ENCODE measurements around the gene PGS1. TPM values are rescaled to one million over a fixed set of nuclear protein-coding genes. Genes with fewer than 3 reads are reported as not detected.

Gene PGS1
- total and polyA plus RNA-seq, 2 of the 8 experiments (the other 6 are each of a cell fraction or from before 2014, with no cell fraction given) = 46.7 to 60.0 TPM

GRCh38 chr17:78345791-78346494 lies 32.5 kb upstream of the PGS1 start (continued):
- TF ChIP-seq CHD7 (IDR thresholded peaks at IDR 0.05; ENCODE audit: insufficient replicate concordance, low read length) (no peak), EZH2 (IDR thresholded peaks at IDR 0.05; ENCODE audit: low read depth, low read length, severe bottlenecking) (no peak), KDM1A (IDR thresholded peaks at IDR 0.05; ENCODE audit: borderline replicate concordance, low read length) (no peak), POU5F1 (IDR thresholded peaks at IDR 0.05; ENCODE audit: low read depth, low read length) (no peak), SP1 (IDR thresholded peaks at IDR 0.05; ENCODE audit: low read depth, low read length) (no peak), YY1 (IDR thresholded peaks at IDR 0.05; ENCODE audit: low read depth, low read length) (no peak), KDM5A (IDR thresholded peaks at IDR 0.05; ENCODE audit: low read length) (no peak), BCL11A (IDR thresholded peaks at IDR 0.05; ENCODE audit: low read depth in 2 of 2, low read length in 2 of 2) (no peak), SUZ12 (IDR thresholded peaks at IDR 0.05; ENCODE audit: low read length) (no peak), EGR1 (IDR thresholded peaks at IDR 0.05; ENCODE audit: borderline replicate concordance, low read depth, low read length) (no peak), SIN3A (conservative IDR thresholded peaks at IDR 0.05 in 1 of 2, IDR thresholded peaks at IDR 0.05 in 1 of 2; ENCODE audit: low read depth in 1 of 2, low read length in 2 of 2) (no peak)
